ENCODE measurements around the gene SRI.

The SRI gene

GRCh38 chr7:88224601-88225275 is 4.9 kb upstream of the SRI start:
- no peak for DNase-seq

- DNase-seq = no peak
Observed at GRCh38 chr7:88223265-88223664, 3.4 kb upstream of the SRI start.

DNA sequence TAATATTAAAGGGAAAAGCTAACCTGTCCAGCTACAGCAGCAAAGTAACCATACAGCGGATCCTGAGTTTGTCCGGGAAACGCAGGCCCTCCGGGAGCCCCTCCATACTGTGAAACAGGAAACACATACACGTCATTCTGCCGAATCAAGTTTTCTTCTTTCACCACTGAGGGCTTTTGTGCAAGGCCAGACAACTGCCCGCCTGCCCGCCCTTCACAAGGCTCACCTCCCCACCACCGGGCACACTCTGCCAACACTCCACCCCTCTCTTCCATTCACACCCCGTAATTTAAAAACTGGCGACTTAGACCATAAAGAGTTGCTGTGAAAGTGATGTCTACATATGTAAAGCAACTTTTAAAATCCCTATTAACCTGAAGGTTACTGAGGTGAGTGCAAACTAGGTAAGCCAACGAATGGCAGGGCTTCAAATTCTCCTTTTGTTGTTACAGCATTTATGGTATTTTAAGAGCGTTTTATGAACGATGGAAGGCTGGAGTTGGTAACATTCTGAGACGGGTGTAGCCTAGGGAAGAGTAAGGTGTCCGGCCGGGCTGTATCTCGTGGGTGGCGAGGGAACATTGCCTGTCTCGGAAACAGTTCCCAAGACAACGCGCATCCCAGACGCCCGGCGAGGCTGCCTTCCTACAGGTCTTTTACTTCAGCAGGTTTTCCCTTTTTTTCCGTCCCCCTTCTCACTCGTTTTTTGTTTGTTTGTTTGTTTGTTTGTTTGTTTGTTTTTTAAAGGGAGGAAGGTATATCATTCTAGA is 817 bp downstream of the SRI start:
- DNase-seq = no peak

GRCh38 chr7:88218429-88218745 is 1.5 kb downstream of the SRI start:
- DNase-seq = no peak

GRCh38 chr7:88217675-88218428 is 2.0 kb downstream of the SRI start:
- DNase-seq = no peak

- DNase-seq = no peak
Observed at GRCh38 chr7:88216276-88216675, 3.6 kb downstream of the SRI start.

- no peak for DNase-seq
Observed at GRCh38 chr7:88215295-88215694, 4.5 kb downstream of the SRI start.

- DNase-seq = no peak
Observed at GRCh38 chr7:88214456-88214855, 5.4 kb downstream of the SRI start.

- no peak for DNase-seq
Observed at GRCh38 chr7:88212918-88213317, 6.9 kb downstream of the SRI start.

- DNase-seq = no peak
Observed at GRCh38 chr7:88208521-88208920, 11.3 kb downstream of the SRI start.

- DNase-seq = no peak
Observed at GRCh38 chr7:88206254-88206653, 13.6 kb downstream of the SRI start.

GRCh38 chr7:88205179-88205578 is 14.7 kb downstream of the SRI start:
- DNase-seq = no peak

GRCh38 chr7:88204525-88205110 is 15.2 kb downstream of the SRI start:
- DNase-seq = no peak

- DNase-seq = no peak
Observed at GRCh38 chr7:88203401-88203800, 16.4 kb downstream of the SRI start.

- no peak for DNase-seq
Observed at GRCh38 chr7:88202799-88203198, 17.0 kb downstream of the SRI start.

DNA sequence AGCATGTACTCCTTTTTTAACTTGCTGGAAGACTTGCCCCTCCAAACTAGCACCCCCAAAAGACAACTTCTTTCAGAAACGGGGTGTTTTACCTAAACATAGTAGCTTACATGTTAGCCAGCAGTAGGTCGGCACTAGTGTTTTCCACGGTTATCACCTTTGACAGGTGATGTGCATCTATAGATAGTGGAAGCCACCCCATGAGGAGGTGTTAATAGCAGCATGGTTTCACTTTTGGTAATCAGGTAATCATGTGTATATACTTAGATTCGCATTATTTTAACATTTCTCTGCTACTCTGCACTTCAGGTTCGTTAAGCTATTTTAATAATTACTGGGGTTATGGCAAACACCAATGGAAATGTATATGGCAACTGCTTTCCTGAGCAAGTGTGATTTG is 17.6 kb downstream of the SRI start:
- no peak for DNase-seq

GRCh38 chr7:88201305-88201704 is 18.5 kb downstream of the SRI start:
- no peak for DNase-seq

- no peak for DNase-seq
Observed at GRCh38 chr7:88200789-88201188, 19.0 kb downstream of the SRI start.

DNA sequence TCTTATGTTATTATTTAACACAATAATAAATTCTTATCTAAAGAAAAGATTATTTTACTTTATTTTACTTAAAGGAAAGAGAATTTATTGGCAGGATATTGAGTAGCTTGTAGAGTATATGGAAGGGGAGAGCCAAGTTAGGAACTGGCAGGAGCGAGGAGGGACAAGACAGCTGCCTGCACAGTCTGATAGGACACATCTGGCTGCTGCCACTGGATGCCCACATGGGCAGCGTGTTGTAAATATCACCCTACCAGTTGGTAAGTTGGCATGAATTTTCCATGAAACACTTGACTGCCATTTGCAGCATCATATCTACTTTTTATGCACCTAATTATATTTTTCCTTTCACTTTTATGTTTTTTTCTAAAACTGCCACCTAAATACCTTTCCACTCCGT is 19.6 kb downstream of the SRI start:
- no peak for DNase-seq

GRCh38 chr7:88191911-88192310 is 27.9 kb downstream of the SRI start:
- DNase-seq = no peak

GRCh38 chr7:88185650-88186049 is 34.2 kb downstream of the SRI start:
- no peak for DNase-seq

GRCh38 chr7:88184848-88185304 is 35.0 kb downstream of the SRI start:
- no peak for DNase-seq

DNA sequence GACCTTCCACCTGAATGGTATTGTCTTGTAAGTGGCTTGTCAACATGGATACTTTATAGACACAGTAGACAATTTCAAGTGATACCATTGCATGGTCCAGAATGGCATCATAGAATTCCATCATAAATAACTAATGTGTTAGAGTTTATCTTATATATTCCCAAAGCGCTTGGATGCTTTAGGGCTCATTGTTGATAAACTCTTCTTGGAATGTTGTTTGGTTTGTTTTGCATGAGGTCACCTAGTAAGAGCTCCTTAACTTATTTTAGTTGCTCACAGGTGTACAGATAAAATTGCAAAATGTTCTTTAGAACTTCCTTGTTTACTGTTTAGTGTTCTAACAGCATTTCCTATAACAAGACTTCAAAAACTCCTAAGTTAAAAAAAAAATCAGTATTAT is 36.8 kb downstream of the SRI start:
- no peak for DNase-seq

- DNase-seq = no peak
Observed at GRCh38 chr7:88176190-88176589, 43.6 kb downstream of the SRI start.
